Spinal cord (tissue), 10 donors: ENCODE results near the gene FBF1. TPM values are rescaled to one million over a fixed set of nuclear protein-coding genes. Genes with fewer than 3 reads are reported as not detected.

Experiments used
- DNase-seq, 6 donors: peaks; one replicate each; pipeline versions ENCODE4 v3.0.0 to v3.0.0-alpha.2; 2013 to 2015; ENCODE audit warnings: low spot score in 6 of 6, low read depth in 4 of 6
- H3K27ac ChIP-seq: one replicate; pipeline ENCODE4 v1.5.1; 2013; ENCODE audit warnings: low read depth, low read length, control low read depth
- H3K27me3 ChIP-seq: one replicate; pipeline ENCODE4 v1.6.1; 2013; ENCODE audit warnings: low read length; ENCODE audit not compliant: control insufficient read depth, insufficient read depth
- H3K36me3 ChIP-seq: one replicate; pipeline ENCODE4 v1.6.1; 2013; ENCODE audit warnings: low read length; ENCODE audit not compliant: control insufficient read depth, insufficient read depth
- H3K4me1 ChIP-seq: one replicate; pipeline ENCODE4 v1.6.1; 2013; ENCODE audit warnings: low read length; ENCODE audit not compliant: control insufficient read depth, insufficient read depth
- H3K4me3 ChIP-seq: one replicate; pipeline ENCODE4 v1.5.1; 2013; ENCODE audit warnings: low read depth, low read length, control low read depth
- H3K9me3 ChIP-seq: one replicate; pipeline ENCODE4 v1.6.1; 2013; ENCODE audit warnings: low read length; ENCODE audit not compliant: control insufficient read depth, insufficient read depth
- WGBS: methylation state at CpG from one replicate; pipeline ENCODE4 v1.1.5; 2013; ENCODE audit warnings: missing lambda C conversion rate; ENCODE audit not compliant: insufficient coverage; 5-methylcytosine and 5-hydroxymethylcytosine counted together
- polyA plus RNA-seq, 2 donors: library from polyadenylated mRNA; unstranded; fragments of 120-200 nt; gene quantifications; one replicate each; pipeline ENCODE4 v1.2.1, GENCODE V29; 2013; ENCODE audit not compliant: insufficient read length in 2 of 2
- total RNA-seq, 2 donors: library from RNA; depleted of rRNA in 1 of 2; stranded (reverse); fragments of 120-200 nt in 1 of 2; fragments of >200 nt in 1 of 2; gene quantifications; one replicate each; pipeline versions ENCODE4 v1.2.3 to v1.2.4, GENCODE V29; 2013 to 2014
- donor health status: healthy.

The FBF1 gene
- total and polyA plus RNA-seq, 4 donors: 10.1 to 24.1 (median 18.3) TPM

- H3K4me3 ChIP-seq: peak overlapping the region; percentile 68
- H3K36me3 ChIP-seq: peaks cover 39% of the 10 kb centered on the region
- DNase-seq: peak in 2 of 6 donors; percentile 85 to 89
- peaks cover 50% of the 10 kb centered on the region for H3K4me1 ChIP-seq
- H3K9me3 ChIP-seq: no peaks in the 10 kb centered on the region
- H3K27me3 ChIP-seq: peaks cover 11% of the 10 kb centered on the region
- peak overlapping the region; percentile 90 for H3K27ac ChIP-seq
- WGBS: under 1% methylated on average over 56 of the region's 56 CpGs
These were observed 63.1 kb downstream of the FBF1 start for GRCh38 chr17:75877752-75878173.

GRCh38 chr17:75876938-75877751 lies 63.7 kb downstream of the FBF1 start:
- H3K36me3 ChIP-seq: peaks cover 42% of the 10 kb centered on the region
- peaks cover 55% of the 10 kb centered on the region for H3K4me1 ChIP-seq

GRCh38 chr17:75876190-75876937 lies 64.5 kb downstream of the FBF1 start:
- DNase-seq: no peak
- Histone ChIP-seq H3K4me3 (peak overlapping the region; percentile 68), H3K36me3 (peaks cover 42% of the 10 kb centered on the region), H3K4me1 (peaks cover 55% of the 10 kb centered on the region), H3K9me3 (no peaks in the 10 kb centered on the region), H3K27ac (peak overlapping the region; percentile 90), H3K27me3 (peaks cover 11% of the 10 kb centered on the region)
- WGBS: 50% methylated on average over 21 of the region's 26 CpGs

More at GRCh38 chr17:75876938-75877751, 63.7 kb downstream of the FBF1 start:
- Histone ChIP-seq H3K4me3 (peak overlapping the region; percentile 68), H3K27me3 (peaks cover 11% of the 10 kb centered on the region), H3K9me3 (no peaks in the 10 kb centered on the region), H3K27ac (peak overlapping the region; percentile 90)
- peak in 2 of 6 donors; percentile 64 to 91 for DNase-seq
- 15% methylated on average over 41 of the region's 41 CpGs for WGBS

- H3K27me3 ChIP-seq: peaks cover 11% of the 10 kb centered on the region
- H3K4me3 ChIP-seq: no peak overlapping the region
- peaks cover 42% of the 10 kb centered on the region for H3K36me3 ChIP-seq
- H3K9me3 ChIP-seq: no peaks in the 10 kb centered on the region
- WGBS: 66% methylated on average over 4 of the region's 5 CpGs
- DNase-seq: peak in 1 of 6 donors; percentile 48
- H3K27ac ChIP-seq: peak overlapping the region; percentile 90
- H3K4me1 ChIP-seq: peaks cover 57% of the 10 kb centered on the region
These were observed 65.0 kb downstream of the FBF1 start for GRCh38 chr17:75875940-75876189.

- peaks cover 11% of the 10 kb centered on the region for H3K27me3 ChIP-seq
- H3K27ac ChIP-seq: peak overlapping the region; percentile 90
- H3K9me3 ChIP-seq: no peaks in the 10 kb centered on the region
- 53% methylated on average over 11 of the region's 18 CpGs for WGBS
- H3K4me1 ChIP-seq: peaks cover 62% of the 10 kb centered on the region
- no peak overlapping the region for H3K4me3 ChIP-seq
- peaks cover 42% of the 10 kb centered on the region for H3K36me3 ChIP-seq
- DNase-seq: peak in 2 of 6 donors; percentile 42 to 70
These were observed 65.5 kb downstream of the FBF1 start for GRCh38 chr17:75875182-75875939.

- no peak overlapping the region for H3K27ac ChIP-seq
- H3K27me3 ChIP-seq: peaks cover 11% of the 10 kb centered on the region
- peaks cover 70% of the 10 kb centered on the region for H3K4me1 ChIP-seq
- H3K9me3 ChIP-seq: no peaks in the 10 kb centered on the region
- DNase-seq: no peak
- H3K4me3 ChIP-seq: no peak overlapping the region
- 89% methylated on average over 28 of the region's 38 CpGs for WGBS
- peaks cover 42% of the 10 kb centered on the region for H3K36me3 ChIP-seq
These were observed 66.3 kb downstream of the FBF1 start for GRCh38 chr17:75874323-75875181.

GRCh38 chr17:75873587-75874322 lies 67.1 kb downstream of the FBF1 start:
- Histone ChIP-seq H3K9me3 (no peaks in the 10 kb centered on the region), H3K4me3 (no peak overlapping the region), H3K36me3 (peaks cover 42% of the 10 kb centered on the region), H3K4me1 (peaks cover 75% of the 10 kb centered on the region), H3K27me3 (peaks cover 6% of the 10 kb centered on the region), H3K27ac (no peak overlapping the region)
- no peak for DNase-seq
- WGBS: 85% methylated on average over 7 of the region's 11 CpGs

GRCh38 chr17:75872434-75873351 lies 68.1 kb downstream of the FBF1 start:
- Histone ChIP-seq H3K27me3 (peaks cover 3% of the 10 kb centered on the region), H3K36me3 (peaks cover 42% of the 10 kb centered on the region), H3K4me1 (peaks cover 76% of the 10 kb centered on the region), H3K27ac (peak overlapping the region; percentile 75), H3K9me3 (no peaks in the 10 kb centered on the region), H3K4me3 (no peak overlapping the region)
- 50% methylated on average over 13 of the region's 13 CpGs for WGBS
- peak in 1 of 6 donors; percentile 74 for DNase-seq
